HepG2 (cell line): ENCODE results near the gene STRN3.

ENCODE experiments used
- FOSL2 ChIP-seq: sonication (generic); formaldehyde crosslinking; IDR thresholded peaks from 2 replicates; pipeline ENCODE4 v1.4.0; 2020; ENCODE audit warnings: missing genetic modification reagents
- NCOA2 ChIP-seq: sonication (generic); formaldehyde crosslinking; IDR thresholded peaks from 2 replicates; pipeline ENCODE4 v1.8.0; 2022; ENCODE audit warnings: inconsistent platforms

DNA sequence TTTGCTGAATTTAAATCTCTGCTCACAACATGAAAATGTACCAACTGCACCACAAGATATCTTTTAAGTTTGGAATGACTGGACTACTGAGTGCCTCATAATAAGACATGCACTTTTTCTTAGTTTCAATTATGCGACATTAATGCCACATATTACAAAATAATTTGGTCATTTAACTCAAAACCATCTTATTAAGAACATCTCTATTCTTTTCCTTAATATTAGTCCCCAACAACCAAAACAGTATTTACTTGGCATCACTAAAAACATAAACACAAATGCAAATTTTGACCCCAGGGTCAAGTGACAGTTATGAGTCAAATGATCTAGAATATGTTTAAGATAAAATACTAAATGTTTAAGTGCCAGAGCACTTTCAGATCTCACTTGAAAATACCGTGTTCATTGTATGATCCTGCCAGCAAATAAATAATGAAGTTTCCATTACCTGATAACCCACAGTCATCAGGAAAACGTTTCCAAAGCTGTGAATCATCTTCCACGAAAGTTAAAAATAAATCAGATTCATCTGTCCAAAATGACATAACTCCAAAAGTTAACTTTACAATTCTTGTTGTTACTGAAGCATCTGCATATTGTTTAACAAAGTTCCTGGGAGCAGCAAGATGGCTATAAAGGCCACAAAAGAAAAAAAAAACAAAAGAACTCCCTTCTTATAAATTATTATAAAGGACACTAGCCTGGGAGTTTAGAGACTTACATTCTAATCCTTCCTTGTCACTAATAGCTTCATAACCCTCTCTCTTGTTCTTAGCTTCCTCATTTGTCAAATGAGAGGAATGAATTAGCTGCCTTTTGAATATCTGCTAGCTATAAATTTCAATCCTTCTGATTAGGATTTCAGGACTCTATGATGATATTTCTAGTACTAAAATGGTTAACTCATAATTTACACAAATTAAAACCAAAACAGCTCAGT, 31.2 kb downstream of the STRN3 start:
- TF ChIP-seq FOSL2 (CRISPR knock-in tag) (no peak), NCOA2 (CRISPR knock-in tag) (no peak)
